HG02623 (cell line): ENCODE data around the gene SLC9A6.
"Not testable (repeated sequence)": the region's sequence is repeated elsewhere in the genome, so short reads cannot be mapped to it uniquely, and the experiment has no call there.

Experiments used
- ATAC-seq: cut with Tn5 transposase; IDR thresholded peaks from one replicate; pipeline ENCODE4 v1.9.1; 2021; ENCODE audit warnings: moderate library complexity; ENCODE audit not compliant: unreplicated experiment

Gene SLC9A6

GRCh38 chrX:136028383-136028984 is 43.2 kb downstream of the SLC9A6 start:
- no peak for ATAC-seq

GRCh38 chrX:136029766-136030165 is 44.5 kb downstream of the SLC9A6 start:
- no peak for ATAC-seq

GRCh38 chrX:136030303-136031191 is 45.3 kb downstream of the SLC9A6 start:
- ATAC-seq = no peak

GRCh38 chrX:136031626-136032025 is 46.4 kb downstream of the SLC9A6 start:
- no peak for ATAC-seq

- ATAC-seq = no peak
Observed at GRCh38 chrX:136032370-136032769, 47.1 kb downstream of the SLC9A6 start.

- ATAC-seq = no peak
Observed at GRCh38 chrX:136034668-136035067, 49.4 kb downstream of the SLC9A6 start.

- no peak for ATAC-seq
Observed at GRCh38 chrX:136035663-136036062, 50.4 kb downstream of the SLC9A6 start.

GRCh38 chrX:136039485-136039884 is 54.2 kb downstream of the SLC9A6 start:
- ATAC-seq = no peak

- no peak for ATAC-seq
Observed at GRCh38 chrX:136039968-136040367, 54.7 kb downstream of the SLC9A6 start.

- no peak for ATAC-seq
Observed at GRCh38 chrX:136041254-136041812, 56.1 kb downstream of the SLC9A6 start.

GRCh38 chrX:136045008-136045407 is 59.8 kb downstream of the SLC9A6 start:
- no peak for ATAC-seq

- no peak for ATAC-seq
Observed at GRCh38 chrX:136046295-136047015, 61.2 kb downstream of the SLC9A6 start.

- no peak for ATAC-seq
Observed at GRCh38 chrX:136047016-136047642, 61.9 kb downstream of the SLC9A6 start.

- ATAC-seq = no peak
Observed at GRCh38 chrX:136047969-136048368, 62.7 kb downstream of the SLC9A6 start.

GRCh38 chrX:136048446-136048845 is 63.2 kb downstream of the SLC9A6 start:
- ATAC-seq = no peak

GRCh38 chrX:136049608-136050007 is 64.4 kb downstream of the SLC9A6 start:
- no peak for ATAC-seq

GRCh38 chrX:136050875-136051274 is 65.6 kb downstream of the SLC9A6 start:
- not testable (repeated sequence) for ATAC-seq

- no peak for ATAC-seq
Observed at GRCh38 chrX:136051611-136052010, 66.4 kb downstream of the SLC9A6 start.

GRCh38 chrX:136055651-136056221 is 70.5 kb downstream of the SLC9A6 start:
- no peak for ATAC-seq

GRCh38 chrX:136057567-136057966 is 72.3 kb downstream of the SLC9A6 start:
- ATAC-seq = no peak

GRCh38 chrX:136059350-136059749 is 74.1 kb downstream of the SLC9A6 start:
- ATAC-seq = no peak
